H9 (cell line): ENCODE data around the gene POP4. TPM values are rescaled to one million over a fixed set of nuclear protein-coding genes. Genes with fewer than 3 reads are reported as not detected.

Source experiments
- DNase-seq: peaks from one replicate; pipeline ENCODE4 v3.0.0-alpha.2; 2017
- H2AFZ ChIP-seq: one replicate; pipeline ENCODE4 v1.6.1; 2013; ENCODE audit warnings: mild to moderate bottlenecking, low read length, control low read depth, moderate library complexity
- H2AK5ac ChIP-seq: 2 replicates; pipeline ENCODE4 v1.6.1; 2013; ENCODE audit warnings: low read length, control low read depth, mixed read lengths; ENCODE audit not compliant: insufficient read length
- H2BK120ac ChIP-seq: one replicate; pipeline ENCODE4 v1.6.1; 2013; ENCODE audit warnings: low read depth, mild to moderate bottlenecking, low read length, control low read depth, inconsistent platforms; ENCODE audit not compliant: poor library complexity, severe bottlenecking
- H2BK12ac ChIP-seq: 2 replicates; pipeline ENCODE4 v1.6.1; 2013; ENCODE audit warnings: low read length, control low read depth, mixed read lengths, low read depth; ENCODE audit not compliant: insufficient read length
- H2BK15ac ChIP-seq: 2 replicates; pipeline ENCODE4 v1.6.1; 2013; ENCODE audit warnings: low read depth, low read length, control low read depth
- H2BK20ac ChIP-seq: one replicate; pipeline ENCODE4 v1.6.1; 2013; ENCODE audit warnings: low read depth, mild to moderate bottlenecking, low read length, control low read depth, inconsistent platforms; ENCODE audit not compliant: poor library complexity, severe bottlenecking
- H2BK5ac ChIP-seq: 2 replicates; pipeline ENCODE4 v1.6.1; 2013; ENCODE audit warnings: low read length, control low read depth, mixed read lengths; ENCODE audit not compliant: insufficient read length
- H3K14ac ChIP-seq: 2 replicates; pipeline ENCODE4 v1.6.1; 2013; ENCODE audit warnings: low read length, control low read depth; ENCODE audit not compliant: insufficient read depth
- H3K18ac ChIP-seq: 2 replicates; pipeline ENCODE4 v1.6.1; 2013; ENCODE audit warnings: low read depth, mild to moderate bottlenecking, mixed read lengths, low read length, control low read depth; ENCODE audit not compliant: insufficient read length
- H3K23ac ChIP-seq: 2 replicates; pipeline ENCODE4 v1.6.1; 2013; ENCODE audit warnings: low read length, control low read depth, mixed read lengths, low read depth; ENCODE audit not compliant: insufficient read length
- H3K23me2 ChIP-seq: 2 replicates; pipeline ENCODE4 v1.6.1; 2013; ENCODE audit warnings: low read depth, mild to moderate bottlenecking, mixed read lengths, low read length, control low read depth; ENCODE audit not compliant: insufficient read length, poor library complexity, severe bottlenecking
- H3K27ac ChIP-seq: 2 replicates; pipeline ENCODE4 v1.5.1; 2013; ENCODE audit warnings: low read length, control low read depth, mixed read lengths, low read depth; ENCODE audit not compliant: insufficient read length
- H3K27me3 ChIP-seq: 2 replicates; pipeline ENCODE4 v1.6.1; 2013; ENCODE audit warnings: low read length, control low read depth, inconsistent platforms; ENCODE audit not compliant: insufficient read depth
- H3K4ac ChIP-seq: 2 replicates; pipeline ENCODE4 v1.6.1; 2013; ENCODE audit warnings: low read depth, mild to moderate bottlenecking, control low read depth, inconsistent platforms, low read length, moderate library complexity
- H3K4me1 ChIP-seq: 2 replicates; pipeline ENCODE4 v1.6.1; 2013; ENCODE audit warnings: low read length, control low read depth, inconsistent platforms; ENCODE audit not compliant: insufficient read depth
- H3K4me2 ChIP-seq: 2 replicates; pipeline ENCODE4 v1.6.1; 2013; ENCODE audit warnings: low read length, control low read depth, mixed read lengths; ENCODE audit not compliant: insufficient read length, insufficient read depth
- H3K56ac ChIP-seq: 2 replicates; pipeline ENCODE4 v1.6.1; 2013; ENCODE audit warnings: low read depth, mild to moderate bottlenecking, mixed read lengths, low read length, control low read depth; ENCODE audit not compliant: insufficient read length
- H3K79me1 ChIP-seq: 2 replicates; pipeline ENCODE4 v1.6.1; 2013; ENCODE audit warnings: low read depth, mild to moderate bottlenecking, moderate library complexity, low read length, control low read depth, inconsistent platforms; ENCODE audit not compliant: insufficient read depth, poor library complexity, severe bottlenecking
- H3K79me2 ChIP-seq: 2 replicates; pipeline ENCODE4 v1.6.1; 2013; ENCODE audit warnings: low read length, control low read depth, inconsistent platforms; ENCODE audit not compliant: insufficient read depth
- H3K9ac ChIP-seq: 2 replicates; pipeline ENCODE4 v1.6.1; 2013; ENCODE audit warnings: low read length, control low read depth, mixed read lengths; ENCODE audit not compliant: insufficient read length; ENCODE audit errors: extremely low read depth
- H3K9me3 ChIP-seq: one replicate; pipeline ENCODE4 v1.6.1; 2013; ENCODE audit warnings: low read depth, low read length, inconsistent platforms; ENCODE audit not compliant: control insufficient read depth
- H3T11ph ChIP-seq: one replicate; pipeline ENCODE4 v1.6.1; 2013; ENCODE audit warnings: mild to moderate bottlenecking, low read length, control low read depth, inconsistent platforms
- H4K20me1 ChIP-seq: one replicate; pipeline ENCODE4 v1.6.1; 2013; ENCODE audit not compliant: control insufficient read depth, insufficient read length, insufficient read depth
- H4K5ac ChIP-seq: 2 replicates; pipeline ENCODE4 v1.6.1; 2013; ENCODE audit warnings: low read depth, mild to moderate bottlenecking, mixed read lengths, low read length, control low read depth; ENCODE audit not compliant: insufficient read length
- H4K8ac ChIP-seq: replicated peaks from 2 replicates; pipeline ENCODE4 v1.6.1; 2013; ENCODE audit warnings: low read length, control low read depth, mixed read lengths, low read depth; ENCODE audit not compliant: insufficient read length
- H4K91ac ChIP-seq: 2 replicates; pipeline ENCODE4 v1.6.1; 2013; ENCODE audit warnings: low read depth, mild to moderate bottlenecking, moderate library complexity, mixed read lengths, low read length, control low read depth; ENCODE audit not compliant: insufficient read length
- H3K27ac Mint-ChIP-seq, 3 experiments: 2 replicates in 2 of 3; 3 replicates in 1 of 3; pipeline ENCODE4 v1.8.0; 2020 to 2021; ENCODE audit warnings: mixed read lengths in 3 of 3, mild to moderate bottlenecking in 1 of 3, moderate library complexity in 1 of 3
- H3K27me3 Mint-ChIP-seq: 2 replicates; pipeline ENCODE4 v1.8.0; 2021; ENCODE audit warnings: low read depth, mild to moderate bottlenecking, moderate library complexity, mixed read lengths
- H3K36me3 Mint-ChIP-seq, 3 experiments: 2 replicates in 2 of 3; 3 replicates in 1 of 3; pipeline ENCODE4 v1.8.0; 2020 to 2021; ENCODE audit warnings: low read depth in 3 of 3, mixed read lengths in 3 of 3; ENCODE audit not compliant: insufficient read depth in 1 of 3
- H3K4me1 Mint-ChIP-seq, 2 experiments: 2 replicates each; pipeline ENCODE4 v1.8.0; 2020; ENCODE audit warnings: mixed read lengths in 2 of 2
- H3K4me3 Mint-ChIP-seq, 2 experiments: 2 replicates in 1 of 2; 3 replicates in 1 of 2; pipeline ENCODE4 v1.8.0; 2020 to 2021; ENCODE audit warnings: mild to moderate bottlenecking in 2 of 2, mixed read lengths in 2 of 2, moderate library complexity in 1 of 2
- H3K9me3 Mint-ChIP-seq, 2 experiments: 2 replicates in 1 of 2; 3 replicates in 1 of 2; pipeline ENCODE4 v1.8.0; 2020; ENCODE audit warnings: mild to moderate bottlenecking in 2 of 2, mixed read lengths in 2 of 2, moderate library complexity in 1 of 2
- CTCF ChIP-seq: fragments of 200-600 bp; sonication (generic); conservative IDR thresholded peaks from 3 replicates; pipeline ENCODE4 v1.8.0; 2021; ENCODE audit warnings: antibody characterized with exemption, mild to moderate bottlenecking
- WGBS: extraction: QIAGEN DNeasy Blood & Tissue Kit; methylation state at CpG from one replicate; pipeline ENCODE4 v1.1.7; 2013; ENCODE audit warnings: missing lambda C conversion rate, low lambda C conversion rate, mixed read lengths; ENCODE audit not compliant: insufficient read length; ENCODE audit errors: extremely low coverage; 5-methylcytosine and 5-hydroxymethylcytosine counted together
- total RNA-seq: library from RNA; stranded (reverse); gene quantifications from 2 replicates; pipeline ENCODE4 v1.2.1, GENCODE V29; 2021

Gene POP4
- total RNA-seq, 1 experiment from 2014 or later = 51.4 TPM

GRCh38 chr19:29574510-29574909 lies 31.6 kb upstream of the POP4 start:
- H3K9ac ChIP-seq = no peak overlapping the region
- H4K5ac ChIP-seq = no peak overlapping the region
- H3K9me3 ChIP-seq = no peaks in the 10 kb centered on the region
- H2BK15ac ChIP-seq = no peak overlapping the region
- no peaks in the 10 kb centered on the region for H3K27me3 ChIP-seq
- no peak overlapping the region for H3K56ac ChIP-seq
- Mint-ChIP-seq H3K27me3 (peaks cover 84% of the 10 kb centered on the region), H3K9me3 (no peaks in the 10 kb centered on the region; a peak in 1 of 5 replicates), H3K4me3 (no peak overlapping the region), H3K4me1 (peaks cover 19 to 20% of the 10 kb centered on the region in 2 experiments), H3K36me3 (no peaks in the 10 kb centered on the region; a peak in 1 of 7 replicates), H3K27ac (no peak overlapping the region)
- no peaks in the 10 kb centered on the region for H3K4me1 ChIP-seq
- no peak overlapping the region for H3T11ph ChIP-seq
- H2AK5ac ChIP-seq = no peak overlapping the region
- no CpG with 5 or more reads among the region's 3 CpGs for WGBS
- H3K23me2 ChIP-seq = no peaks in the 10 kb centered on the region
- no peak overlapping the region for H2BK5ac ChIP-seq
- no peak overlapping the region for H3K14ac ChIP-seq
- no peaks in the 10 kb centered on the region for H3K79me2 ChIP-seq
- no peak overlapping the region for H2BK120ac ChIP-seq
- no peak overlapping the region for H4K8ac ChIP-seq
- no peak overlapping the region for H2AFZ ChIP-seq
- no peak overlapping the region for H4K91ac ChIP-seq
- no peak for TF ChIP-seq CTCF
- H3K23ac ChIP-seq = no peak overlapping the region
- DNase-seq = no peak
- no peaks in the 10 kb centered on the region for H4K20me1 ChIP-seq
- no peak overlapping the region for H3K27ac ChIP-seq
- H3K4me2 ChIP-seq = no peak overlapping the region
- no peak overlapping the region for H2BK20ac ChIP-seq
- H3K79me1 ChIP-seq = no peaks in the 10 kb centered on the region
- H3K18ac ChIP-seq = no peak overlapping the region
- no peak overlapping the region for H3K4ac ChIP-seq
- no peak overlapping the region for H2BK12ac ChIP-seq
